ENCODE data around the gene MCTP1. TPM values are rescaled to one million over a fixed set of nuclear protein-coding genes. Genes with fewer than 3 reads are reported as not detected.

MCTP1 gene
- total RNA-seq, 1 donor from 2014 or later: 63.6 TPM

- DNase-seq (ENCODE audit: low read depth, low spot score): no peak
Measured at GRCh38 chr5:95076395-95077185, 208.3 kb downstream of the MCTP1 start.

GRCh38 chr5:95075111-95075510, 209.8 kb downstream of the MCTP1 start:
- no peak for DNase-seq (ENCODE audit: low read depth, low spot score)

- no peak for DNase-seq (ENCODE audit: low read depth, low spot score)
Measured at GRCh38 chr5:95072281-95072680, 212.6 kb downstream of the MCTP1 start.

GRCh38 chr5:95070866-95071265, 214.0 kb downstream of the MCTP1 start:
- no peak for DNase-seq (ENCODE audit: low read depth, low spot score)

GRCh38 chr5:95070453-95070852, 214.4 kb downstream of the MCTP1 start:
- DNase-seq (ENCODE audit: low read depth, low spot score): no peak

- DNase-seq (ENCODE audit: low read depth, low spot score): no peak
Measured at GRCh38 chr5:95069948-95070347, 214.9 kb downstream of the MCTP1 start.

- DNase-seq (ENCODE audit: low read depth, low spot score): no peak
Measured at GRCh38 chr5:95069021-95069420, 215.9 kb downstream of the MCTP1 start.

GRCh38 chr5:95068289-95068910, 216.5 kb downstream of the MCTP1 start:
- no peak for DNase-seq (ENCODE audit: low read depth, low spot score)

GRCh38 chr5:95066048-95066447, 218.8 kb downstream of the MCTP1 start:
- DNase-seq (ENCODE audit: low read depth, low spot score): no peak

GRCh38 chr5:95063492-95063891, 221.4 kb downstream of the MCTP1 start:
- DNase-seq (ENCODE audit: low read depth, low spot score): no peak

GRCh38 chr5:95060098-95060497, 224.8 kb downstream of the MCTP1 start:
- DNase-seq (ENCODE audit: low read depth, low spot score): no peak

- DNase-seq (ENCODE audit: low read depth, low spot score): no peak
Measured at GRCh38 chr5:95059636-95060035, 225.3 kb downstream of the MCTP1 start.

GRCh38 chr5:95057615-95058014, 227.3 kb downstream of the MCTP1 start:
- DNase-seq (ENCODE audit: low read depth, low spot score): no peak

- no peak for DNase-seq (ENCODE audit: low read depth, low spot score)
Measured at GRCh38 chr5:95053253-95053652, 231.6 kb downstream of the MCTP1 start.

- DNase-seq (ENCODE audit: low read depth, low spot score): no peak
Measured at GRCh38 chr5:95050708-95051107, 234.2 kb downstream of the MCTP1 start.

- DNase-seq (ENCODE audit: low read depth, low spot score): no peak
Measured at GRCh38 chr5:95048628-95049027, 236.3 kb downstream of the MCTP1 start.

GRCh38 chr5:95045181-95045965, 239.5 kb downstream of the MCTP1 start:
- no peak for DNase-seq (ENCODE audit: low read depth, low spot score)

GRCh38 chr5:95044096-95044495, 240.8 kb downstream of the MCTP1 start:
- DNase-seq (ENCODE audit: low read depth, low spot score): no peak

GRCh38 chr5:95043648-95044047, 241.2 kb downstream of the MCTP1 start:
- no peak for DNase-seq (ENCODE audit: low read depth, low spot score)

GRCh38 chr5:95043234-95043633, 241.7 kb downstream of the MCTP1 start:
- DNase-seq (ENCODE audit: low read depth, low spot score): no peak

GRCh38 chr5:95042037-95042436, 242.9 kb downstream of the MCTP1 start:
- no peak for DNase-seq (ENCODE audit: low read depth, low spot score)

Data from pulmonary artery endothelial cell (primary cell).